SK-N-SH (cell line): ENCODE measurements around the gene GSTO1.

Experiments
- CHD2 ChIP-seq: fragments of 150-350 bp; IDR thresholded peaks from 2 replicates; pipeline ENCODE4 v1.6.1; 2018; ENCODE audit warnings: low read length; ENCODE audit not compliant: partially characterized antibody
- CTCF ChIP-seq: fragments of 200-600 bp; sonication (generic); IDR thresholded peaks from 2 replicates; pipeline ENCODE4 v1.6.1; 2017; ENCODE audit warnings: antibody characterized with exemption, mild to moderate bottlenecking, moderate library complexity
- FOXM1 ChIP-seq: IDR thresholded peaks from 2 replicates; pipeline ENCODE4 v1.4.0; 2012; ENCODE audit warnings: low read depth, mild to moderate bottlenecking
- JUND ChIP-seq: IDR thresholded peaks from 2 replicates; pipeline ENCODE4 v1.4.0; 2012
- RAD21 ChIP-seq: IDR thresholded peaks from 2 replicates; pipeline ENCODE4 v1.6.1; 2012; ENCODE audit warnings: mild to moderate bottlenecking, low read length
- SIN3A ChIP-seq: IDR thresholded peaks from 2 replicates; pipeline ENCODE4 v1.6.1; 2012; ENCODE audit warnings: low read depth, mild to moderate bottlenecking, low read length, moderate library complexity, borderline replicate concordance
- YY1 ChIP-seq: IDR thresholded peaks from 2 replicates; pipeline ENCODE4 v1.4.0; 2012; ENCODE audit warnings: low read depth, mild to moderate bottlenecking

- no peak for TF ChIP-seq SIN3A
- no peak for TF ChIP-seq FOXM1
- TF ChIP-seq CHD2 = no peak
- TF ChIP-seq CTCF = no peak
- no peak for TF ChIP-seq JUND
- no peak for TF ChIP-seq RAD21
- TF ChIP-seq YY1 = no peak
These were observed 20.9 kb upstream of the GSTO1 start for GRCh38 chr10:104233817-104234216.
